Brain microvascular endothelial cell (primary cell): Measurements from ENCODE around the gene LIFR.

Experiments
- DNase-seq: peaks from one replicate; pipeline ENCODE4 v3.0.0-alpha.2; 2020
- H3K27ac ChIP-seq: fragments of 250-450 bp; sonication (Bioruptor Pico); 2 replicates; pipeline ENCODE4 v1.5.1; 2020; ENCODE audit warnings: mild to moderate bottlenecking, moderate library complexity
- H3K27me3 ChIP-seq: fragments of 250-450 bp; sonication (Bioruptor Pico); replicated peaks from 2 replicates; pipeline ENCODE4 v1.5.1; 2020; ENCODE audit warnings: mild to moderate bottlenecking
- H3K36me3 ChIP-seq: fragments of 250-450 bp; sonication (Bioruptor Pico); replicated peaks from 2 replicates; pipeline ENCODE4 v1.5.1; 2020; ENCODE audit warnings: mild to moderate bottlenecking
- H3K4me3 ChIP-seq: 2 replicates; pipeline ENCODE4 v1.5.1; 2011; ENCODE audit warnings: low read depth, mild to moderate bottlenecking, control low read depth, low read length, moderate library complexity
- in situ Hi-C: cut with HindIII; loops from 2 replicates; pipeline ENCODE4 v1.10.0; 2017; ENCODE audit warnings: low sequenced_read_pairs, low pct_ligation_motif_present
- TF ChIP-seq, protein P1 (sequence below): IDR thresholded peaks from 2 replicates; pipeline ENCODE4 v1.5.1; 2011; ENCODE audit warnings: low read depth, mild to moderate bottlenecking, moderate library complexity, low read length, control low read depth, inconsistent platforms; ENCODE audit errors: missing control alignments

LIFR gene

DNA sequence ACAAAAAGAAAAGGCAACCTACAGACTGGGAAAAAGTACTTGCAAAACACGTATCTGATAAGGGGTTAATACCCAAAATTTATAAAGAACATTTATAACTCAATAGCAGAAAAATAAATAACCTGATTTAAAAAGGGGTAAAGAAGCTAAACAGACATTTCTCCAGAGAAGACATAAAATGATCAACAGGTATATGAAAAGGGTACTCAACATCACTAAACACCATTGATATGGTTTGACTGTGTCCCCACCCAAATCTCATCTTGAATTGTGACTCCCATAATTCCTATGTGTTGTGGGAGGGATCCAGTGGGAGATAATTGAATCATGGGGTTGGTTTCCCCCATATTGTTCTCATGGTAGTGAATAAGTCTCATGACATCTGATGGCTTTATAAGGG is 27.1 kb upstream of the LIFR start:
- Histone ChIP-seq H3K36me3 (no peaks in the 10 kb centered on the region), H3K27ac (no peak overlapping the region), H3K4me3 (no peak overlapping the region), H3K27me3 (no peaks in the 10 kb centered on the region)
- in situ Hi-C loops: no loop called here
- no peak for DNase-seq
- TF ChIP-seq, protein P1, sequence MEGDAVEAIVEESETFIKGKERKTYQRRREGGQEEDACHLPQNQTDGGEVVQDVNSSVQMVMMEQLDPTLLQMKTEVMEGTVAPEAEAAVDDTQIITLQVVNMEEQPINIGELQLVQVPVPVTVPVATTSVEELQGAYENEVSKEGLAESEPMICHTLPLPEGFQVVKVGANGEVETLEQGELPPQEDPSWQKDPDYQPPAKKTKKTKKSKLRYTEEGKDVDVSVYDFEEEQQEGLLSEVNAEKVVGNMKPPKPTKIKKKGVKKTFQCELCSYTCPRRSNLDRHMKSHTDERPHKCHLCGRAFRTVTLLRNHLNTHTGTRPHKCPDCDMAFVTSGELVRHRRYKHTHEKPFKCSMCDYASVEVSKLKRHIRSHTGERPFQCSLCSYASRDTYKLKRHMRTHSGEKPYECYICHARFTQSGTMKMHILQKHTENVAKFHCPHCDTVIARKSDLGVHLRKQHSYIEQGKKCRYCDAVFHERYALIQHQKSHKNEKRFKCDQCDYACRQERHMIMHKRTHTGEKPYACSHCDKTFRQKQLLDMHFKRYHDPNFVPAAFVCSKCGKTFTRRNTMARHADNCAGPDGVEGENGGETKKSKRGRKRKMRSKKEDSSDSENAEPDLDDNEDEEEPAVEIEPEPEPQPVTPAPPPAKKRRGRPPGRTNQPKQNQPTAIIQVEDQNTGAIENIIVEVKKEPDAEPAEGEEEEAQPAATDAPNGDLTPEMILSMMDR: no peak

GRCh38 chr5:38582975-38583319 is 26.5 kb upstream of the LIFR start:
- Histone ChIP-seq H3K27me3 (no peaks in the 10 kb centered on the region), H3K36me3 (no peaks in the 10 kb centered on the region), H3K4me3 (no peak overlapping the region), H3K27ac (no peak overlapping the region)
- no peak for DNase-seq
- TF ChIP-seq, protein P1: no peak
- in situ Hi-C loops: no loop called here

DNA sequence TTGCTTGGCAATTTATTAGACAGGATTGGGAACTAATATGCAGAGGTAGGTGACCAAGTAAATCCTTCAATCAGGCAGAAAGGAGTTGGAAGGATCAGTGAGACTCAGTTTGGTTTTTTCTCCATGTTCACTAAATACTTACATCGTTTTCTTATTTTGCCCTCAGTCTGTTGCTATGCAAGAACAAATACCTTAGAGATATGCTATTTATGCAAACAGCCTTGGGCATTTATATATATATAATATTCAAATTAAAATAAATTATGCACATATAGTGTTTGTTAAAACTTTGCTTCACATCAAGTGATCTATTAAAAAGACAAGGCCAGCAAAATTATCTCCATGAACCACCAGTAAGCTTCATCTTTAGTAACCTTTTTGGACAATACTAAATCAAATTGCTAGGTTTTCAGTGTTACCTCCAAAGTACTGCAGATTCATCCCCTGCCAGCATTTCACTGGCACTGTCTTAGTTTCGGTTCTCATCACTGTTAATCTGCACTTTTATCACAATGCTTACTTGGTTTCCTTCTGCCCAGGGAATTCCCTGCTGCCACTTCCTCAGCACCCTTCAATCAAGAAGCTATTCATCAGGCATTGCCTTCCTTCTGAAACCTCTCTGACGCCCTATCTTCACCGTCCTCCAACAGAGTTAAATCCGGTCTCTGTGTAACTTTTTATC is 26.0 kb upstream of the LIFR start:
- no peak overlapping the region for H3K27ac ChIP-seq
- TF ChIP-seq, protein P1: no peak
- no peak overlapping the region for H3K4me3 ChIP-seq
- no peak for DNase-seq
- H3K27me3 ChIP-seq: no peaks in the 10 kb centered on the region
- in situ Hi-C loops: no loop called here
- no peaks in the 10 kb centered on the region for H3K36me3 ChIP-seq

- in situ Hi-C loops: no loop called here
Measured at GRCh38 chr5:38581597-38581996, 25.2 kb upstream of the LIFR start.

GRCh38 chr5:38579105-38579504 is 22.7 kb upstream of the LIFR start:
- in situ Hi-C loops: no loop called here
- Histone ChIP-seq H3K27me3 (no peaks in the 10 kb centered on the region), H3K36me3 (no peaks in the 10 kb centered on the region), H3K4me3 (no peak overlapping the region), H3K27ac (no peak overlapping the region)
- TF ChIP-seq, protein P1: no peak
- DNase-seq: no peak

More at GRCh38 chr5:38581597-38581996, 25.2 kb upstream of the LIFR start:
- TF ChIP-seq, protein P1: no peak
- Histone ChIP-seq H3K27me3 (no peaks in the 10 kb centered on the region), H3K4me3 (no peak overlapping the region), H3K27ac (no peak overlapping the region), H3K36me3 (no peaks in the 10 kb centered on the region)
- no peak for DNase-seq

DNA sequence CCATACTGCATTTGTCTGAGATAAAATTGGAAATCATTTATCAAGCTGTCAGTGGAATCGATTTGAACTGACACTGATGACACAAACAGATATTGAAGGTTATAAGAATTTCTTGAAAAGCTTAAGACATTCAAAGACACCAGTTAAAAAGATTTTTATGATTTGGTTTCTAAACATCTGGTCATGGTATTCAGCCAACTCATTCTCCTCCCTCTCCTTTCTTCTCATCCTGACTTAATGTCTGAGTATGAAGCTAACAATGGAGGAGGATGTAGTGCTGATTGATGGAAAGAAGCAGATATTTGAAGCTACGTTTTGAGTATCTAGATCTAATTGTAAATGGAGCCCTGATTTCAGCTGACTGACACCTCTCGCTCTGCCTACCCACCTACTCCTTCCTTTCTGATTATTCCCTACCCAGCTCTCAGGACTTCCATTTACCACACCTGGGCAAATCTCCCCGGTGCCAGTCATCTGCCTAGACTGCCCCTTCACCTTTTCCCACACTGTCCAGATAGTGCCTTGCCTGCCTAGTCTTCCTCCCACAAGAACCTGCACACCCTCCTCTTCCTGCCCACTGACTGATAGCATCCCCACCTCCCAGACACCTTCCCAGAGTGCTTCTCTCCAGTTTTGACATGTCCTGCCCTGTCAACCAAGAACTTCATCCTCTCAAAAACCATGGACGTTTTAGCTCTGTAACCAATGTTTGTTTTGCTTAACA is 20.7 kb upstream of the LIFR start:
- no peaks in the 10 kb centered on the region for H3K36me3 ChIP-seq
- DNase-seq: no peak
- no peaks in the 10 kb centered on the region for H3K27me3 ChIP-seq
- no peak overlapping the region for H3K27ac ChIP-seq
- in situ Hi-C loops: no loop called here
- TF ChIP-seq, protein P1: no peak
- no peak overlapping the region for H3K4me3 ChIP-seq
